ENCODE data around the gene CPEB3.

DNA sequence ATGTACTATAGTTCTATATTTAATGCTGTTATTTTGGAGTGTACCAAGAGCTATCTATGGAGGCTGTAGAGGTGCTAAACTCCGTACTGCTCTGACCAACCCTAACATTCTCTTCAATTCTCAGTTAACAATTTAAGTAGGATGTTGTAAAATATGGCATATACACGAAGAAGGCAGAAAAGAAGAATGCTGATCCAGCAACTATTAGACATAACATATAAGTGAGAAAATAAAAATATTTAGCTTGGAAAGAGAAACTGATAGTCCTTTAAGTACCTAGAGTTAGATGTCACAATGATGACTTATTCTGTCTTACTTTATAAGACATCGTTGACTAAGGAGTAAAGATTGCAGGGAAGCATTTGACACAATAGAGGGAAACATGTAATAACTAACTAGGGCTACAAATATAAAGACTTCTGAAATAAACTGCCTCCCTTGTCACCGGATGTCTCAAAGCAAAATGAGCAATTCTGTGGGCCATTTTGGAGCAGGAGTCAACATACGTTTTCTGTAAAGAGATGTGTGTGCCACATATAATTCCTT lies 159.5 kb downstream of the CPEB3 start:
- TF ChIP-seq, protein P1, sequence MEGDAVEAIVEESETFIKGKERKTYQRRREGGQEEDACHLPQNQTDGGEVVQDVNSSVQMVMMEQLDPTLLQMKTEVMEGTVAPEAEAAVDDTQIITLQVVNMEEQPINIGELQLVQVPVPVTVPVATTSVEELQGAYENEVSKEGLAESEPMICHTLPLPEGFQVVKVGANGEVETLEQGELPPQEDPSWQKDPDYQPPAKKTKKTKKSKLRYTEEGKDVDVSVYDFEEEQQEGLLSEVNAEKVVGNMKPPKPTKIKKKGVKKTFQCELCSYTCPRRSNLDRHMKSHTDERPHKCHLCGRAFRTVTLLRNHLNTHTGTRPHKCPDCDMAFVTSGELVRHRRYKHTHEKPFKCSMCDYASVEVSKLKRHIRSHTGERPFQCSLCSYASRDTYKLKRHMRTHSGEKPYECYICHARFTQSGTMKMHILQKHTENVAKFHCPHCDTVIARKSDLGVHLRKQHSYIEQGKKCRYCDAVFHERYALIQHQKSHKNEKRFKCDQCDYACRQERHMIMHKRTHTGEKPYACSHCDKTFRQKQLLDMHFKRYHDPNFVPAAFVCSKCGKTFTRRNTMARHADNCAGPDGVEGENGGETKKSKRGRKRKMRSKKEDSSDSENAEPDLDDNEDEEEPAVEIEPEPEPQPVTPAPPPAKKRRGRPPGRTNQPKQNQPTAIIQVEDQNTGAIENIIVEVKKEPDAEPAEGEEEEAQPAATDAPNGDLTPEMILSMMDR (IDR thresholded peaks at IDR 0.05), result no peak
- TF ChIP-seq POLR2A (IDR thresholded peaks at IDR 0.05), result no peak

Data from body of pancreas (tissue), 4 donors.